ENCODE results near the gene GRAMD1B.

Gene GRAMD1B

GRCh38 chr11:123588117-123588863 is 158.2 kb downstream of the GRAMD1B start:
- no peak for DNase-seq (ENCODE audit: low spot score)

GRCh38 chr11:123588864-123589262 is 158.8 kb downstream of the GRAMD1B start:
- DNase-seq (ENCODE audit: low spot score): no peak

GRCh38 chr11:123590296-123590912 is 160.3 kb downstream of the GRAMD1B start:
- peak; percentile 40 for DNase-seq (ENCODE audit: low spot score)

GRCh38 chr11:123593570-123593969 is 163.5 kb downstream of the GRAMD1B start:
- no peak for DNase-seq (ENCODE audit: low spot score)

- DNase-seq (ENCODE audit: low spot score): peak; percentile 37
Observed at GRCh38 chr11:123594188-123594901, 164.3 kb downstream of the GRAMD1B start.

GRCh38 chr11:123594921-123595320 is 164.9 kb downstream of the GRAMD1B start:
- no peak for DNase-seq (ENCODE audit: low spot score)

GRCh38 chr11:123597859-123598258 is 167.8 kb downstream of the GRAMD1B start:
- no peak for DNase-seq (ENCODE audit: low spot score)

- DNase-seq (ENCODE audit: low spot score): no peak
Observed at GRCh38 chr11:123601136-123601535, 171.1 kb downstream of the GRAMD1B start.

- DNase-seq (ENCODE audit: low spot score): no peak
Observed at GRCh38 chr11:123601743-123602142, 171.7 kb downstream of the GRAMD1B start.

GRCh38 chr11:123603666-123604065 is 173.6 kb downstream of the GRAMD1B start:
- DNase-seq (ENCODE audit: low spot score): no peak

GRCh38 chr11:123607781-123608180 is 177.7 kb downstream of the GRAMD1B start:
- DNase-seq (ENCODE audit: low spot score): no peak

- no peak for DNase-seq (ENCODE audit: low spot score)
Observed at GRCh38 chr11:123608371-123608770, 178.3 kb downstream of the GRAMD1B start.

- no peak for DNase-seq (ENCODE audit: low spot score)
Observed at GRCh38 chr11:123608945-123609344, 178.9 kb downstream of the GRAMD1B start.

- no peak for DNase-seq (ENCODE audit: low spot score)
Observed at GRCh38 chr11:123611698-123612097, 181.6 kb downstream of the GRAMD1B start.

GRCh38 chr11:123616505-123617198 is 186.6 kb downstream of the GRAMD1B start:
- DNase-seq (ENCODE audit: low spot score): peak; percentile 34

GRCh38 chr11:123622576-123622975 is 192.5 kb downstream of the GRAMD1B start:
- DNase-seq (ENCODE audit: low spot score): no peak

- DNase-seq (ENCODE audit: low spot score): no peak
Observed at GRCh38 chr11:123624974-123625373, 194.9 kb downstream of the GRAMD1B start.

- peak; percentile 31 for DNase-seq (ENCODE audit: low spot score)
Observed at GRCh38 chr11:123628936-123629683, 199.0 kb downstream of the GRAMD1B start.

GRCh38 chr11:123630126-123630608 is 200.1 kb downstream of the GRAMD1B start:
- DNase-seq (ENCODE audit: low spot score): no peak

GRCh38 chr11:123640029-123640428 is 210.0 kb downstream of the GRAMD1B start:
- DNase-seq (ENCODE audit: low spot score): no peak

GRCh38 chr11:123640677-123641494 is 210.8 kb downstream of the GRAMD1B start:
- peak; percentile 52 for DNase-seq (ENCODE audit: low spot score)

Measured in hepatic stellate cell (primary cell).